ENCODE data around the gene CHST3.

GRCh38 chr10:71927159-71927558 lies 37.0 kb upstream of the CHST3 start:
- TF ChIP-seq EP300 (IDR thresholded peaks at IDR 0.05) (no peak), ZC3H11A (IDR thresholded peaks at IDR 0.05) (no peak), POLR2A (IDR thresholded peaks at IDR 0.05; ENCODE audit: low read length) (no peak), RARB (CRISPR knock-in tag; IDR thresholded peaks at IDR 0.05) (no peak)
- TF ChIP-seq, protein P1, sequence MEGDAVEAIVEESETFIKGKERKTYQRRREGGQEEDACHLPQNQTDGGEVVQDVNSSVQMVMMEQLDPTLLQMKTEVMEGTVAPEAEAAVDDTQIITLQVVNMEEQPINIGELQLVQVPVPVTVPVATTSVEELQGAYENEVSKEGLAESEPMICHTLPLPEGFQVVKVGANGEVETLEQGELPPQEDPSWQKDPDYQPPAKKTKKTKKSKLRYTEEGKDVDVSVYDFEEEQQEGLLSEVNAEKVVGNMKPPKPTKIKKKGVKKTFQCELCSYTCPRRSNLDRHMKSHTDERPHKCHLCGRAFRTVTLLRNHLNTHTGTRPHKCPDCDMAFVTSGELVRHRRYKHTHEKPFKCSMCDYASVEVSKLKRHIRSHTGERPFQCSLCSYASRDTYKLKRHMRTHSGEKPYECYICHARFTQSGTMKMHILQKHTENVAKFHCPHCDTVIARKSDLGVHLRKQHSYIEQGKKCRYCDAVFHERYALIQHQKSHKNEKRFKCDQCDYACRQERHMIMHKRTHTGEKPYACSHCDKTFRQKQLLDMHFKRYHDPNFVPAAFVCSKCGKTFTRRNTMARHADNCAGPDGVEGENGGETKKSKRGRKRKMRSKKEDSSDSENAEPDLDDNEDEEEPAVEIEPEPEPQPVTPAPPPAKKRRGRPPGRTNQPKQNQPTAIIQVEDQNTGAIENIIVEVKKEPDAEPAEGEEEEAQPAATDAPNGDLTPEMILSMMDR (IDR thresholded peaks at IDR 0.05) = no peak

Data from A549 (cell line).